ENCODE measurements around the gene APOL2.
"Not testable (repeated sequence)": the region's sequence is repeated elsewhere in the genome, so short reads cannot be mapped to it uniquely, and the experiment has no call there.

The APOL2 gene, protein sequence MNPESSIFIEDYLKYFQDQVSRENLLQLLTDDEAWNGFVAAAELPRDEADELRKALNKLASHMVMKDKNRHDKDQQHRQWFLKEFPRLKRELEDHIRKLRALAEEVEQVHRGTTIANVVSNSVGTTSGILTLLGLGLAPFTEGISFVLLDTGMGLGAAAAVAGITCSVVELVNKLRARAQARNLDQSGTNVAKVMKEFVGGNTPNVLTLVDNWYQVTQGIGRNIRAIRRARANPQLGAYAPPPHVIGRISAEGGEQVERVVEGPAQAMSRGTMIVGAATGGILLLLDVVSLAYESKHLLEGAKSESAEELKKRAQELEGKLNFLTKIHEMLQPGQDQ
- 45.0 to 164 (median 68.9) reads per million in 3 experiments for total RNA-seq

GRCh38 chr22:36239401-36240171 is at the start of gene APOL2:
Gene APOL2, minus strand, starts transcription at chr22:36239527. Its CDS starts 6,365 bp downstream, at chr22:36233162.
- peak; percentile 84 for DNase-seq

- DNase-seq, result no peak
Observed at GRCh38 chr22:36288571-36289405, 49.5 kb upstream of the APOL2 start.

DNA sequence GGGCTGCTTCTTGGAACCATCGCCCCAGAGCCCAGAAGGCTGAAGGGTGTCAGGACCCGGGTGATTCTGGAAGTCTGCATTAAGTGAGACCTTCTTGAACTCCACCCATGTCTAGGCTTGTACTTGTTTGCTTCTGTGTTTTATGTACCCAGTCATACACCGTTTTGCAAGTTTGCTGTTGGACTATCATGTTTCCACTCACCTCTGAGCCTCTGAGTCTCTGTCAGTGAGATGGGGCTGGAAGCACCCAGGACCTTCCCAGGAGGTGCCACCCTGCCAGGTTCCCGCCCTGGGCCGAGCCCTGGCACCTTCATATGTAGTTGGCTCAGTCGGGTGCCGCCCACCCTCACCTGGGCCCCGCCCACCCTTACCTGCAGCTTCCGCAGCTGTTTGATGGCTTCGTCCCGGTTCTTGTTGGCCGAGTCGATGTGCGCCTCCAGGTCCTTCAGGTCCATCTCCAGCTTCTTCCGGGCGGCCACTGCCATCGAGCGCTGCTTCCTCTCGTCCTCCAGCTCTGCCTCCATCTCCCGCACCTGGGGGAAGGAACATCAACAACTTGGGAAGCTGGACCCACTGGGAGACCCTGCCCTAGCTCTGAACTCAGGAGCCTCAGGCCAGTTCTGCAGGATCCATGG is 48.7 kb upstream of the APOL2 start:
- no peak for DNase-seq

DNA sequence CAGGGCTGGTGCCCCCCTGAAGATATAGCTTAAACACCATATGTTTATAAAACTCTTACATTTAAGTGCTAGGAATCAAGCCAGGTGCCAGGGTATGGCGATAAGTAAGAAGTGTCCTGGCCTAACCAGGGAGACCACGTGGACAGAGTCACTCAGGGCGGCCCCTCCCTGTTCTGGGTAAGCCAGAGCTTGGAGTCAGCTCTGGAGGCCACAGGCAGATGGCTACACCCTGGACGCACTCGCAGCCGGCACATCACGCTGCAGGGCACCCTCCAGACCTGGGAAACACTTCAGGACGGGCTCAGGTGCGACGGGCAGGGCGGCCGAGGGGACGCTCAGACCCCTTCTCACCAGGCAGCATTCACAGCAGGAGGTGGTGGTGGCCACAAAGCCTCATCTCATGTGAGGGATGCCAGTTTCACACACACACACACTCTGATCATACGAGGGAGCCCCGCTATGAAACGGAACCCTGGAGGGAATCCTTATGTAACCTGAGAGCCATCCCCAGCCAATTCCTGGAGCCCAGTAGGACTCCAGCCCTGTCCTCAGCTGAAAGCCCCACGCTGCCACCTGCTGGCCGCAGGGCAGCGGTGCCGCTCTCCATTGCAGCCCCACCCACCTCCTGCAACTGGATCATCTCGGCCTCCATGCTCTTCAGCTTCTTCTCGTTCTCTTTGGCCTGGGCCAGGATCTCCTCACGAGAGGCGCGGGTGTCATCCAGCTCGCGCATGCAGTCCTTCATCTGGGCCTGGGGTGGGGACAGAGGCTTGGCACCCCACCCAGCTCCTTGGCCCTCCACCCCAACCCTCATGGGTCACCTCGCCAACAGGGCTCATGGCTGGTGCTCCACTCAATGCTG is 47.0 kb upstream of the APOL2 start:
- peak; percentile 55 for DNase-seq

GRCh38 chr22:36285545-36285944 is 46.2 kb upstream of the APOL2 start:
- DNase-seq, result no peak

DNA sequence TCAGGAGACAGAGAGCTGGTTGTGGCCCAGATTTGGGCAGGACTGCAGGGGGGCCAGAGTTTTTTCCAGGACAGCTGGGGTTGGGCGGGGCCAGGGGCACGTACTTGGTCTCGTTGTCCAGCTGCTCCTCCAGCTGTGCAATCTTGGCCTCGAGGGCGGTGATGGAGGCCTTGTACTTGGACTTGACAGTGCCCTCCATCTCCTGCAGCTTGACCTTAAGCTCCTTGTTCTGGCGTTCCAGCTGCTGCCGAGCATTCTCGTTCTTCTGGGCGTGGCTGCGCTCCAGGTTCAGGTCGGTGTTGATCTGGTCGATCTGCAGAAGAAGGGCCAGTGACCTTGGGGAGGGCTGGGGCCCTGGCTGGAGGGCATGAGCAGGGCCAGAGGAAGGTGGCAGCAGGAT is 45.7 kb upstream of the APOL2 start:
- no peak for DNase-seq

DNA sequence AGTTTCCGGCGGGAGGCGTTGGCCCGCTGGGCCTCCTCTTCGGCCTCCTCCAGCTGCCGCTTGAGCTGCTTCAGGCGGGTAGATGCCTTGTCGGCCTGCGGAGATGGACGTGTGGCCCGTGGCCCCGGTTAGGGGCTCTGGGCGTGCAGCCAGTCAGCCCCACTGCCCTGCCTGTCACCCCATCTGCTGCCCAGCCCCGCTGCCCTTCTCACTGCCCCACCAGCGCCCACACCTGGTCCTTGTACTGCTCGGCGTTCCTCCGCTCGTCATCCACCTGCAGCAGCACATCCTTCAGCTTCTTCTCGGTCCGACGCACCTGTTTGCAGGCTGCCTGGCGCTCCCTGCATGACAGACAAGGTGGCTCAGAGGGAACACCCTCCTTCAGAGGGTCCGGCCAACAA is 44.8 kb upstream of the APOL2 start:
- DNase-seq, result no peak

DNA sequence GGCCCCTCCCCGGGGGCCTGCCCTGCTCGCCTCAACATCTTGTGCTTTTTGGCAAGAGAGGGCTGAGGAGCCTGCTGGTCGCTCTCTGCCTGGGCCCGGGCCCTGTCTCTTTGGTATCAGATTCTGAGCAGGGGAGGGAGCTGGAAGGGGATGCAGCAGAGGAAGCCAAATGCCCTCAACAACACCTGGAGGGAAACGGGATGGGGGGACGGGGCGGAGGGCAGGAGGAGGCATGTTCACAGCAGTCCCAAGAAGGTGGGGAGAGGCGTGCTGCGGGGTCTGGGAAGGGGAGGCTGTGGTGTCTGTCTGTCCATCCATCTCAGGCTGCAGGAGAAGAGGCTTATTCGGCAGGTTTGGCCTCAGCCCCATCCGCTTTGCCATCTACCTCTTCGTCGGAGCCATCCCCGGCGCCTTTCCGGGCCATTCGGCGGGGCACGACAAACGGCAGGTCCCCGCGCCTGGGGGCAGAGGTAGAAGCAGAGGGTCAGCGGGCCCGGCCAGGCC is 43.1 kb upstream of the APOL2 start:
- no peak for DNase-seq

- no peak for DNase-seq
Observed at GRCh38 chr22:36281781-36282327, 42.5 kb upstream of the APOL2 start.

- DNase-seq, result no peak
Observed at GRCh38 chr22:36280379-36280778, 41.1 kb upstream of the APOL2 start.

GRCh38 chr22:36279219-36279666 is 39.9 kb upstream of the APOL2 start:
- no peak for DNase-seq

GRCh38 chr22:36277482-36278291 is 38.4 kb upstream of the APOL2 start:
- DNase-seq, result peak; percentile 51

DNA sequence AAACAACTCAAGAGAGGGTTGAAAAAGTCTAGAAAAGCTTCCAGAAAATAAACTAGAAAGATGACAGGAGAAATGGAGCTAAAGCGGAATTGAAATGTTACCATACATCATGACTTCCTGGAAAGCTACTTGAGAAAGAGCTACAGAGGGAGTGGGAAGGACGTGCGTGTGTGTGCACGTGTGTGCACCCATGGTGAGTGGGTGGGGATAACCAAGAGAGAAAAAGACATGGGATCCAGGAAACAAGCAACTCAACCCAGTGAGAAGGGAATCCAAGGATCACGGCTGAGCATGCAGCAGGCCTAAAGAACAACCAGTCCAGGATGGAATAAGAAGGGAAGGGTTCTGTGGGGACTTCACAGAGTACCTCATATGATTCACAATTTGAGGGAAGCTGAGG is 35.2 kb upstream of the APOL2 start:
- no peak for DNase-seq

- not testable (repeated sequence) for DNase-seq
Observed at GRCh38 chr22:36271951-36272350, 32.6 kb upstream of the APOL2 start.

GRCh38 chr22:36271231-36271630 is 31.9 kb upstream of the APOL2 start:
- DNase-seq, result not testable (repeated sequence)

- DNase-seq, result no peak
Observed at GRCh38 chr22:36267896-36268485, 28.7 kb upstream of the APOL2 start.

DNA sequence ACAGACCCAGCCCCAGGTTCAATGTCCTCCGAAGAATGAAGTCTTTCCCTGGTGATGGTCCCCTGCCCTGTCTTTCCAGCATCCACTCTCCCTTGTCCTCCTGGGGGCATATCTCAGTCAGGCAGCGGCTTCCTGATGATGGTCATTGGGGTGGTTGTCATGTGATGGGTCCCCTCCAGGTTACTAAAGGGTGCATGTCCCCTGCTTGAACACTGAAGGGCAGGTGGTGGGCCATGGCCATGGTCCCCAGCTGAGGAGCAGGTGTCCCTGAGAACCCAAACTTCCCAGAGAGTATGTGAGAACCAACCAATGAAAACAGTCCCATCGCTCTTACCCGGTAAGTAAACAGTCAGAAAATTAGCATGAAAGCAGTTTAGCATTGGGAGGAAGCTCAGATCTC is 27.7 kb upstream of the APOL2 start:
- no peak for DNase-seq

GRCh38 chr22:36263886-36264664 is 24.7 kb upstream of the APOL2 start:
- DNase-seq, result not testable (repeated sequence)

GRCh38 chr22:36263216-36263673 is 23.9 kb upstream of the APOL2 start:
- not testable (repeated sequence) for DNase-seq
